ENCODE measurements around the gene RBM38.

DNA sequence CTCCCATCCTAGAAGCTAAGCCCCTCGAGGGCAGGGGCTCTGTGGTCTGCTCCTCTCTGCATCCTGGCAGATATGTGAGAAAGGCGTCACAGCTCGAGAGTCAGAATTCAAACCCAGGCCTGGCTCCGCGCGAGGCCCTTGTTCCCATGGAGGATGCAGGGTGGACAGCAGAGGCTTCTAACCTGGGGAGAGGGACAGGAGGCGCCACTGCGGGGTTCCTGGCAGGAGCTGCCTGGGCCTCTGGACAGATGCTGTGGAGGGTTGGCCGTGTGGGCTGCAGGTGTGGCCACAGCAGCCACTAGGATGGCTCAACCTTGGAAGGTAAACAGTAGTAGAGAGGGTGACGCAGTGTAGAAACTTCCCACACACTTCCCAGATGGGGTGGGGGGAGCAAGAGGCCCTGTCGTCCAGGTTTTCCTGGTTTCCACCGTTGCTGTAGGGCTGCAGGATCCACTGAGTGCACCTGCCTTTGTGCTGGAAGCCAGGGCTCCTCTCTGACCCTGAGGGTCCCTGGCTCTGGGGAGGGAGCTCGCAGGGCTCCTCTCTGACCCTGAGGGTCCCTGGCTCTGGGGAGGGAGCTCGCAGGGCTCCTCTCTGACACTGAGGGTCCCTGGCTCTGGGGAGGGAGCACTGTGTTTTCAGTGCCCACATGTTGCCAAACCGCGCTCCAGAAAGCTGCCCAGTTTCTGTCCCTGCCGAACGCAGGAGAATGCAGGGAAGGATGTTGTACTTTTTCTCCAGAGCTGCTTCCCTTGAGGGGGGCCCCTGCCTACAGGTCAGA is 14.2 kb downstream of the RBM38 start:
- TF ChIP-seq ZBTB21 (tag by site-specific recombination; IDR thresholded peaks at IDR 0.05), result no peak
- TF ChIP-seq, protein P1, sequence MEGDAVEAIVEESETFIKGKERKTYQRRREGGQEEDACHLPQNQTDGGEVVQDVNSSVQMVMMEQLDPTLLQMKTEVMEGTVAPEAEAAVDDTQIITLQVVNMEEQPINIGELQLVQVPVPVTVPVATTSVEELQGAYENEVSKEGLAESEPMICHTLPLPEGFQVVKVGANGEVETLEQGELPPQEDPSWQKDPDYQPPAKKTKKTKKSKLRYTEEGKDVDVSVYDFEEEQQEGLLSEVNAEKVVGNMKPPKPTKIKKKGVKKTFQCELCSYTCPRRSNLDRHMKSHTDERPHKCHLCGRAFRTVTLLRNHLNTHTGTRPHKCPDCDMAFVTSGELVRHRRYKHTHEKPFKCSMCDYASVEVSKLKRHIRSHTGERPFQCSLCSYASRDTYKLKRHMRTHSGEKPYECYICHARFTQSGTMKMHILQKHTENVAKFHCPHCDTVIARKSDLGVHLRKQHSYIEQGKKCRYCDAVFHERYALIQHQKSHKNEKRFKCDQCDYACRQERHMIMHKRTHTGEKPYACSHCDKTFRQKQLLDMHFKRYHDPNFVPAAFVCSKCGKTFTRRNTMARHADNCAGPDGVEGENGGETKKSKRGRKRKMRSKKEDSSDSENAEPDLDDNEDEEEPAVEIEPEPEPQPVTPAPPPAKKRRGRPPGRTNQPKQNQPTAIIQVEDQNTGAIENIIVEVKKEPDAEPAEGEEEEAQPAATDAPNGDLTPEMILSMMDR (tag by site-specific recombination; IDR thresholded peaks at IDR 0.05), result no peak
- TF ChIP-seq ZBTB20 (tag by site-specific recombination; IDR thresholded peaks at IDR 0.05), result no peak
- TF ChIP-seq ZNF175 (tag by site-specific recombination; IDR thresholded peaks at IDR 0.05), result no peak
- TF ChIP-seq ZBTB7A (tag by site-specific recombination; IDR thresholded peaks at IDR 0.05; ENCODE audit: low read depth), result no peak
- no peak for TF ChIP-seq ZNF274 (IDR thresholded peaks at IDR 0.05; ENCODE audit: low read length)
- no peak for TF ChIP-seq ZNF274 (tag by site-specific recombination; IDR thresholded peaks at IDR 0.05; ENCODE audit: borderline replicate concordance)
- TF ChIP-seq FEZF1 (tag by site-specific recombination; IDR thresholded peaks at IDR 0.05), result no peak
- TF ChIP-seq ZNF530 (tag by site-specific recombination; IDR thresholded peaks at IDR 0.05; ENCODE audit: low read depth), result no peak
- TF ChIP-seq ZNF132 (tag by site-specific recombination; IDR thresholded peaks at IDR 0.05; ENCODE audit: borderline replicate concordance), result no peak
